Myocyte (in vitro differentiated cells): Measurements from ENCODE around the gene MAP3K21. TPM values are rescaled to one million over a fixed set of nuclear protein-coding genes. Genes with fewer than 3 reads are reported as not detected.

Experiments
- DNase-seq: peaks from one replicate; pipeline ENCODE4 v3.0.0-alpha.2; 2012; ENCODE audit warnings: low read depth
- total RNA-seq: library from RNA; depleted of rRNA; stranded (reverse); fragments of >200 nt; gene quantifications from 2 replicates; pipeline ENCODE4 v1.2.3, GENCODE V29; 2014

MAP3K21 gene
- total RNA-seq, 1 donor from 2014 or later: 0.05 TPM

DNA sequence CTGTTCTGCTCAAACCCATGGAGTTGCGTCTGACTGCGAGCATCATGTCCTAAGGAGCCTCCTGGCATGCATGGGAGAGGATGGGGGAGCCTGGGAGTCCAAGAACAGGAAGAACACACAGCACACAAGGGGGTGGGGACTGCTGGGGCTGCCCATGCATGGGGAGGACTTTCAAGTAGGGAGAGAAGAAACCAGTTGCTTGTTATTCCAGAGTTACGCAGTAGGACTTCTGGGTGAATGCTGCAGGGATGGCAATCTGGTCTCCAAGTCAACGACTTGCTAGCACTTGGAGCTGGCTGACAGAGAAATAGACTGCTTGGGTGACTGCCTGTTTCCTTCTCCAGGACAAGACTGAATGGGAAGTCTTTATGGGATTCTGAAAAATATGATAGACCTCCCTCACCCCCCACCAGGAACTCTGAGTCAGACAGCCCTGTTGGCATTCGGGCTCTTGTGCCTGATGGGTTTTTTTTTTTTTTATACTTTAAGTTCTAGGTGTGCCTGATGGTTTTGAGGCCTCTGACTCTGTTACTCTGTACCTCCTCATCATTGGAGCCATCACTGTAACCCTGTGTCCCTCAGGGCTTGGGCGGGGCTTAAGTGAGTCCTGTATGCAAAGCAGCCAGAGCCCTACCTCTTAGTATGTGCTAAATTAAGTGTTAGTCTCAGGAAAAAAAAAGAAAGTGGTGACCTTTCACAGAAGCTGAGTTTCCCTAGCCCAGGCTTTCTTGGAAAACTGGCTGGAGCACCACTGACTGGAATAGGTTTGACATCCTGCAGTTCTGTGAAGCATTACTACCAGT lies 30.3 kb downstream of the MAP3K21 start:
- DNase-seq: no peak

DNA sequence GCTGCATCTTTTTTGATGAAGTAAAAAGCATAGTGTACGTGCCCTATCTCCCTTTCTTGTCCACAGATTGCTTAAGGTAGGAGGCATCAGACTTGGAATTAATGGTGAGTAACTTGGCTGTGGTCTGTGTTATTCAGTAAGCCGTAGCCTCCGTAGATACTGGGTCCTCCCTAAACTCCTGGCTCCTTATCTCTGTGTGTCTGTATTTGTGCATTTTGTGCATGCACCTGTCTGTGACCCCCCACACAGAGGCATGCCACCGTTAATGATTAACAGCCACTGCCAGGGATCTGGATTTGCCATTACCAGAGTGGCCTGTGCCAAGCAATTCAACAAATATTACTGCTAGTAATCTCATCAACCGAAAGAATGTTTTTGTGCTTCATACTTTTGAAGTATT lies 31.9 kb downstream of the MAP3K21 start:
- no peak for DNase-seq

DNA sequence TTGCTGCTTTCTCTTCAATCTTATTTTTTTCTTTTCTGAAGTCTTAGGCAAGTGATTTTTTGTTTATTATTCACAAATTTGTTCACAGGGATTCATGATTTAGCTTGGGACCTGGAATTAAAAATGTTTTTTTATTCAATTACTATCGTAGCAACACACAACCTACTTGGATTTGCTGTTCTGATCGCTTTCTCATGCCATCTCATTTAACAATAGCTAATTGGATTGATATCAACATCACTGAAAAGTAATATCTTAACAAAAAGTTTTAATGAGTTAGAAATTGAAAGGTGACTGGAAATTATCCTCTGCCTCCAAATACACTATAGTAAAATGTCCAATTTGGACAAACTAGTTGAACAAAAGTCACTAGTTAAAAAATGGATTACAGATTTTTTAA lies 32.4 kb downstream of the MAP3K21 start:
- DNase-seq: no peak

DNA sequence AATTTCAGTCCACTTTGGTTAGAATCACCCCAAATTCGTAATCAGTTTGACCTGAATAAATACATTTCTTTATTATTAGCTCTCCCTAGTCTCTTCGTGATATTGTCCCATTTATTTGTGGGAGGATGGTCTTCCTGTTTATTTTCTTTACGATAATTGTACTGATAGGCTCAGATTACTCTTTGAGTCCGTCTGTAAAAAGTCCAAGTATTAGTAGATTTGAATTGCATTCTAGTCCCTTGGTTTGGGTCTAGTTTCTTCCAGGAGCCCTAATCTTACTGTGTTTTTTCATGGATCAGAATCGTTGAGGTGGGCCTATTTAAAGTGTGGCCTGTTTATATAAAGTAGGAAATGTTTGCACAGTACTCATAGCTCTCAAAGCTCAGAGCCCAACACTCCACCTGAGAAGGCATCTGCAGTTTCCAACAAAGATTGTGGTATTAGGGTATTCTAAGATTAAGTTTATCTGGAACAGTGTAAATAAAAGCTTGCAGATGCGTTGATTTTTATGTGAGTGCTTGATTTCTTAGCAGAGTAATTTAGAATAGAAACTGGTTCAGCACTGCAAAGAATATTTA lies 33.1 kb downstream of the MAP3K21 start:
- DNase-seq: no peak

DNA sequence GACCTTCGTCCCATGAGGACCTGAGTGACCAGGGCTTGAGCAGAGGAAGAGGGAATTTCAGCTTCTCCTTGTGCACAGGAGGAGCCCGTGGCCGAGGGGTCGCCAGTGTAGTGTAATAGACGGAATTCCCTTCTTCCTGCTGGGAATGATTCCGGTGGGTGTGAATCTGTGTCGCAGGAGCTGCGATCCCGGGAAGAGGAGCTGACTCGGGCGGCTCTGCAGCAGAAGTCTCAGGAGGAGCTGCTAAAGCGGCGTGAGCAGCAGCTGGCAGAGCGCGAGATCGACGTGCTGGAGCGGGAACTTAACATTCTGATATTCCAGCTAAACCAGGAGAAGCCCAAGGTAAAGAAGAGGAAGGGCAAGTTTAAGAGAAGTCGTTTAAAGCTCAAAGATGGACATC lies 34.4 kb downstream of the MAP3K21 start:
- DNase-seq: no peak

DNA sequence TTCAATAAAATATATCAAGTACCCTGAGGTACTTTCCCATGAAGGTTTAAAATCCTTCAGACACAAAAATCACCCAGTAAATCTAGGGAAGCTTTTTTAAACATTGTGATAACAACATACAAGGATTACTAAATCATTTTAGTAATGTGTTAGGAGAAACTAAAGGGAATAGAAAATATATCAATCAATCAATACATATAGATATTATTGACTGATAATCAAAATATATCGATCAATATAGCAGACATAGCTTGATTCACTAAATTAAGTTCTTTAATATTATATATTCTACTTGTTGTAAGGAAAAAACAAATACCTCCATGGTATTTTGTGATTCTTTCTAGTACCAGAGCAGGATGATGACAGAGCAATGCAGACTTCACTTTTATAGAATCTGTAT lies 35.2 kb downstream of the MAP3K21 start:
- no peak for DNase-seq

DNA sequence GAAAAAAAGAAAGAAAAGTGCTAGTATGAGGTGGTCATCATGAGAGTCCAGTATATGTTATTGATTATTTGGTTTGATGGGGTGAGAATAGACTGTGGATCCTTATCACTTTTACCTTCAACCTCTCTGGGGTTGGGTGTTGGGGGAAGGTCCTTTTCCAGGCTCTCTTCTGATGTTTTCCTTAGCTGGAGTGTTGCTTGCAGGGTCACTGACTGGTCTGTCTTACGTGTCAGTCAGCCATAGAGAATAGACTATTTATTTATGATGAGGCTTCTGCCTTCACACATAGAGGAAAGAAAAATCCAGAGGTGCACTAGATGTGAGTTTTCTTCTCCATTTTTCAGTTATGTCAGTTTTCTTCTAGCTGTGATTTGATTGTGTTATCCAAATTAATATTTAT lies 36.5 kb downstream of the MAP3K21 start:
- no peak for DNase-seq

DNA sequence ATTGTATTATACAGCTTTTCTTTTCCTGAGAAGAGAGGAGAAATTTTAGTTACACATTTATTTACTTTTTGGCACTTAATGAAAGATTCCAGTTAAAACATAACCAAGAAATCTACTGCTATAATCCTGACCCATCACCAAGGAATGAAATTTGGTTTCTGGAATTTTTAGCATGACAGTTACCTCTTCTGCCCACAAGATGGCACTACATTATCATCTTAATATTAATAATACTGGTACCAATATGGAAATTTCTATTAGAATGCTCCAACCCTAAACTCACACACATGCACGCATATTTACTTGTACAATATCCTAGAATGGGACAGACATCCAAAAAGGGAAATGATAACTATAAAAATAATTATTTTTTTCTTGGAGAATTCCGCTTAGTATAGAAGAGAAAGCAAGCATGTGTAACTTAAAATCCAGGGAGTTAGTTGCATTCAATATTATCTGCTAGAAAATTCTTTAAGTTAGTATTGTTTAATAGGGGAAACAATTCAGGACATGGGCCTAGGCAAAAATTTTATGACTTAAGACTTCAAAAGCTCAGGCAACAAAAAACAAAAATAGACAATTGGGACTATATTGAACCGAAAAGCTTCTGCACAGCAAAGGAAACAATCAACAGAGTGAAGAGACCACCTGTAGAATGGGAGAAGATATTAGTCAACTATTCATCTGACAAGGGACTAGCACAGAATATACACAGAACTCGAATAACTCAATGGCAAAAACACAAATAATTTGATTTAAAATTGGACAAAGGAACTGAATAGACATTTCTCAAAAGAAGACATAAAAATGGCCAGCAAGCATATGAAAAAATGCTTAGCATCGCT lies 37.4 kb downstream of the MAP3K21 start:
- peak; percentile 29 for DNase-seq

DNA sequence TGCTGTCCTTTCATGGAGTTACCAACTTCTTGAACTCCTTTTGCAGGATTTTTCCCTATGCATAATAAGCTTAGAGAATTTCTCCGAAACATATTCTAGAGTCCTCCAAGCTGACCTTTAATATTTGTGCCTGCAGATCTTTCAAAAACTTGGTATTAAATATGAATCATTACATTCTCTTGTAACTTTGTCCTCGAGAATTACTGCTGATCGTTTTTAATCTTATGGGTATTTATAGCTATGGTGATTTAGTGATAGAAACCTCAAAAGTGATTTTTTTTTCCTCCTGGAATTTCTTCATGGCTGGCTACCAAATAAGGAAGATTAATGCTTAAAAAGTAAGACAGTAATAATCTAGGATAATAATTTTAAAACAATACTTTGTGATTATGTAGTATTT lies 39.1 kb downstream of the MAP3K21 start:
- no peak for DNase-seq

DNA sequence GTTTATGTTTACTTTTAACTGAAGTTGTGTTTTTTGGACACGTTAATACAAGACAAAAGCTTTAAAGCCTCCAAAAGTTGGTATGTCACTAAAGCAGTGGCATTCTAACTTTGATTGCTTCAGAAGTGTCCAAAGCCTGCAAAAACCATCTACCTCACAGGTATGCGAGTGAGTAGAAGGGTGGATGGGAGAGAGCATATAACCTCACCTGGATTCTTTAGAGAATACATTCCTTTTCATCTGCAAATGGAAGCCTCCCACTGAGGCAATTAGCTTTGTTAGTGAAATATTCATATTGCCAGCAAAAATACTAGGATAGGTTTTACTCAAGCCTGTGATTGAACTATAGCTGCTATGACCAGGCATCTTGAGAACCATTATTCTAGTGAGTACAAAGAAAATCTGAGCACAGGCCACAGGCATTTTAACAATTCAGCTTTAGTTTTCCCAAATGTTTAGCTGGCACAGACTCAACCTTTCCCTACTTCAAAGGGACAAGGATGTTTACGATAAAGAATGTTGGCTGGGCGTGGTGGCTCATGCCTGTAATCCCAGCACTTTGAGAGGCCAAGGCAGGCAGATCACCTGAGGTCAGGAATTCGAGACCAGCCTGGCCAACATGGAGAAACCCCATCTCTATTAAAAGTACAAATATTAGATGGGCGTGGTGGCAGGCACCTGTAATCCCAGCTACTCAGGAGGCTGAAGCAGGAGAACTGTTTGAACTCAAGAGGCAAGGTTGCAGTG lies 39.7 kb downstream of the MAP3K21 start:
- DNase-seq: no peak

DNA sequence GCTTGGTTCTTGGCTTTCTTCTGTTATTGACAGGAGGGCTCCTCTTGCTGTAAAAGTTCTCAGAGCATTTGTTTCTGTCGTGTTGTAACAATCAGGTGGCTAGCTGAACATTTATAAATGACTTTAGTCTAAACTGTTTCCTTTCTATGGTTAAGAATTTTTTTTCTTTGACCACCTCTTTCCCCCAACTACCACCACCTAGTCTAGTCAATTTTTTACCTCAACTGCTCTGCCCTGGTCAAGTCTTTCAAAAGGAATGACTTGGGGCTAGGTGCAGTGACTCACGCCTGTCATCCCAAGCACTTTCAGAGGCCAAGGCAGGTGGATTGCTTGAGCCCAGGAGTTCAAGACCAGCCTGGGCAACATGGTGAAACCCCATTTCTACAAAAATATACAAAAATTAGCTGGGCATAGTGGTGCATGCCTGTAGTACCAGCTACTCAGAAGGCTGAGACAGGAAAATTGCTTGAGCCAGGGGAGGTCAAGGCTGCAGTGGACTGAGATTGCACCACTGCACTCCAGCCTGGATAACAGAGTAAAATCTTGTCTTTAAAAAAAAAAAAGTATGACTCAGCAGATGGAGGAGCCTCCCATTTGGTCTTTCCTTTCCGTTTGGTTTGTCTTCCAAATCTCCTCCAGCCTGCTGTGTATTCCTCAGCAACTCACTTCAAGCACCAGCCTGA lies 40.7 kb downstream of the MAP3K21 start:
- no peak for DNase-seq

DNA sequence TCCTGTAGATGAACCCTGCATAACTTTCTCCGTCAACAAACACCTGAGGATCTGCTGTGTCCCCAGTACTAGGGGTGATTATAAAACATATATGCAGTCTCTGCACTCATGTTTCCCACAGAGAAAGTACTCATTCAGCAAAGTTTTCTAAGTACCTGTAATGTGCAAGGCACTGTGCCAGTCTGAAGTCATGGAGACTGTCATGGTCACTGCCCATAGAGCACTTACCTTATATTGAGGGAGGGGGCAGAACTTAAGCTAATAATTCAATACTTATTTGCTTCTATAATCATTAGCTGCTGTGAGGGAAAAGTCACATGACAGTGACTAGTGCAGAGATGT lies 41.2 kb downstream of the MAP3K21 start:
- DNase-seq: no peak

DNA sequence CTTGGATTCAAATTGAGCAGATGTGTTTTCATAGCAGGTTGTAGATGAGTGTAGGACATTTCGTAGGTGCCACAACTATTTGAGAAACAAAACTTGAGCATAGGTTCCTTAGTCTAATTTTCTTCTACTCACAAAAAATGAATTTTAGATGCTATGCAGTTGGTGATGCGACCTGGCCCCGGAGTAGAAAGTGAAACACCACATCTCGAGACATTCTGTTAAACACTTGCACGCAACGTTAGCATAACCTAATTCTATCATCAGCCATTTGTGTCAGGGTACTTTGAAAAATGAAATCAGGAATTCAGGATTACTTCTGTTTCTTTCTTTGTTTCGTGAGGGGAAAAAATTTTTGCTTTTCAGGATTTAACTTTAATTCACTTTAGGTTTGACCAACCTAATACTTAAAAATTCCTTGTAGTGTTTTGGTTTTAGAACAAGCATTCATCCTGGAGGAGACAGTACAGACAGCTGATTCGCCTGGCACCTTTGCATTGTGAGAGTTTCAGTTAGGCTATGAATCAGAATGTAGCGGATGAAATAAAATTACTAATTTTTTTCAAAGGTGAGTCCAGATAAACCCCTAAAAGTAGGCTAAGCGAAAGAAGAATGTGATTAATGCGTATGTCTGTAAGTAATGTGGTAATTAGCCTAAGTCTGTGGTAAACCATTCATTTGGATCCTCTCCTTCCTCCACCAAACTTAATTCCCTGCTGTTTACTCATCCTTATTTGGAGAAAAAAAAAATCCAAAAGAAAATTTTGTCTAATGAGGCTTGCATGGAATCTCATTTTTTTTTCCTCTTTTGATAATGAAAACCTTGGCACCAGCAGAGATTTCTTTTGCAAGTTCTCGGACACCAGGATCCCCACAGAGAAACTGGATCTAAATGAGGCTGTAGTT lies 44.9 kb downstream of the MAP3K21 start:
- no peak for DNase-seq

DNA sequence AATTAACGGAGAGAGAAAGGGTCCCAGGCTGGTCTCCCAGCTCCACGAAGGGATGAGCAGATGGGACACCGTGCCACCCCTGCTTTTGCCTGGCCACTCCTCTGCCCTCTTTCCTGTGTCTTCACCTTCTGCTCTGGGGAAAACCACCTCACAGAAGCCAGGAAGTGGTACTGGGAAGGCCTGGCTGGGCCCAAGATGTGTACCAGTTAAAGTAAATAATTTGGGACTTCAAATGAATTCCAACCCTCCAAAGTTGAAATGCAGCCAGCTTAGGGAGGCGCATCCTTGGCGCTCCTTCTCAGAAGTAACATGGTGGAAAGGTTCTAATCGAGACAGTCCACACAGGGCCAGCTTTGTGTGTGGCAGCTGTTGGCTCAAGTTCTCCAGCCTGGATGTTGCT lies 45.7 kb downstream of the MAP3K21 start:
- DNase-seq: no peak

DNA sequence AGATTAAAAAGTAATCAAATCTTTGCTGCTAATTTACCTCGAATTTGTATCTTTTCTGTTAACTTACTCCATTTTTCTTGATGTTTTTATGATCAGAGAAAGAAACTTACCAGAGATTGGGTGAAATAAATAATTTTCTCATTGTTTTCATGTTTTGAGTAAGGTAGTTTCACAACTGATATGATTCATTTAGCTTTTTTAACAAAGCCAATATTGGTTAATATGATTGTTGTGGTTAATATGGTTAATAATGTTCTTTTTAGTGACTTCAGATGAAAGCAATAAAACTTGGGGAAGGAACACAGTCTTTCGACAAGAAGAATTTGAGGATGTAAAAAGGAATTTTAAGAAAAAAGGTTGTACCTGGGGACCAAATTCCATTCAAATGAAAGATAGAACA lies 48.1 kb downstream of the MAP3K21 start:
- DNase-seq: no peak

DNA sequence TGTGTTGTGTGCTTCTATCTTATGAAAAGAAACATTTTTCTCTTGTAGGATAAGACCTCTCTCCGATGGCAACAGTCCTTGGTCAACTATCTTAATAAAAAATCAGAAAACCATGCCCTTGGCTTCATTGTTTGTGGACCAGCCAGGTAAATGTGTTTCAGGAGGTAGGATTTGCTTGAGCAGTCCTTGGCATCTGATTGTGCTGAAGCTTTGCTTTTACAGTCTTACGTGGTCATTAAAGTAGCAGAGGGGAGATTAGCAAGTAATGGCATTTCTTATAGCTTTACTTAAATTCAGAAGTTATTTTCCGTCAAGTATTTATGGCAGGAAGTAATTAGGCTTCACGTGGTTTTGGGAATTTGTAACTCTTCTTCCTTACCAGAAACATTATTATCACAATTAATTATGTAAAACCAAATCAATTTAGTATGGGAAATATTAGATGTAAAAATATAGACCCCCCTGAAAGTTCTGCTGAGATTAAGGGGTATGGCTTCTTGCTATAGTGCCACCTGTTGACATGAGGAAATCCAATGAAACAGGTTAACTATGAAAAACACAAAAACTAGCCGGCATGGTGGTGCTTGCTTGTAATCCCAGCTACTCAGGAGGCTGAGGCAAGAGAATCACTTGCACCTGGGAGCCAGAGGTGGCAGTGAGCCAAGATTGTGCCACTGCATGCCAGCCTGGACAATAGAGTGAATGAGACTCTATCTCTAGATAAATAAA lies 49.0 kb downstream of the MAP3K21 start:
- no peak for DNase-seq

DNA sequence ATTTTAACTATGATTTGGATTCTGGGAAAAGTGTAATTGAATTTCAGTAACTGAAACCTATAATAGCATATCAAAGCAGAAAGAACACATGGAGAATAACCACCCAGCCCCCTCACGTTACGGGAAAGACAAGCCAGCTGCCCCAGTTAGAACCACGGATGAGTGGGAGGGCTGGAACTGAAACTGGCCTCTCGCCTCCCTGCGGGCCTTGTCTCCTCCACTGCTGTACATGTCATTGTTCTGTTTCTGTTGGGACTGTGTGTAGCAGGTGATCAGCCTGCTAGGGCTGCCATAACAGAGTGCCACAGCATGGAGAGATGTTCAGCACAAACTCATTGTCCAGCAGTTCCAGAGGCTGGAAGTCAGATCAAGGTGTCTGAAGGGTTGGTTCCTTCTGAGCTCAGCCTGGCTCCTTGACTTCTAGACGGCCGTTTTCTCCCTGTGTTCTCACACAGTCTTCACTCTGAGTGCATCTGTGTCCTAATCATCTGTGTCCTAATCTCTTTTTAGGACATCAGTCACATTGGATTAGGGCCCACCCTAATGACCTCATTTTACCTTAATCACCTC lies 52.4 kb downstream of the MAP3K21 start:
- no peak for DNase-seq

DNA sequence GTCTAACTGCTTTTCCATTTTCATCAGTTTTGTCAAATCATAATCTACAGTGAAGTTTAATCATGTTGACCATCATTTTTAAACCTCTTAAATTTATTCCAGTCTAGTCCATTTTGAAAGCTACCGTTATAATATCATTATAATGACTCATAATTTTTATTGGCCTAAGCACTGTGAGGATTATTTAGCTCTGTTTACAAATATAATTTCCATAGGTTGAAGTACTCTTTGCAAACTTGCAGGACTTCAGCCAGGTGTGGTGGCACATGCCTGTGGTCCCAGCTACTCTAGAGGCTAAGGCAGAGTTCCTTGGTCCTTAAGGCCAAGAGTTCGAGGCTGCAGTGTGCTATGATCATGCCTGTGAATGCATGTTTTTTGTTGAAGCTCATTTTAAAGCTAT lies 54.3 kb downstream of the MAP3K21 start:
- no peak for DNase-seq

DNA sequence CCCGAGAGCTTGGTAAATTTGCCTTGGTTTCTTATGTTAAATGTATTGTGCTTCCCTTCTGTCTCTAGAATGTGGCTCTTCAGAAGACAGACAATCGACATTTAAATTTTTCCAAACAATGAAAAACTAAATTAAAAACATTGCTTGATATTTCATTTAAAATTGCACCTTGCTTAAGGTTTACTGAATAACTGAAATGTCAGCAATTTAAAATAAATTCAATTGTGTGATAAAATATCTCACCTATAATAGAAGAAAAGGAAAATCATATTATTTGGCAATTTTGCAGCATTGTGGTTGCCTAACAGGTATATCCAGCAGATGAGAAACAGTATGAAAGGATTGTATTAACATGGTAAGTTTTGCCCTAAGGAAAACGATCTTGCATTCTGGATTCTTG lies 56.5 kb downstream of the MAP3K21 start:
- DNase-seq: no peak
